K562 (cell line): Measurements from ENCODE around the gene BRD3OS. TPM values are rescaled to one million over a fixed set of nuclear protein-coding genes. Genes with fewer than 3 reads are reported as not detected.

Experiments
- ATAC-seq: fragments of 200-7000 bp; cut with Tn5 transposase; 3 replicates; pipeline ENCODE4 v1.9.1; 2020; ENCODE audit warnings: moderate library complexity
- BruUV-seq: library from RNA; stranded (reverse); fragments of 400-500 nt; replicated peaks from 2 replicates; lab custom pipeline; 2021; lab: Mats Ljungman, UMichigan
- CTCF ChIA-PET: fragments of 300-600 bp; formaldehyde crosslinking; extraction: SDS; loops from one replicate; lab custom pipeline; 2021; ENCODE audit warnings: low intra/inter-chr PET ratio; lab: Yijun Ruan, JAX
- POLR2A ChIA-PET: fragments of 300-600, 350-650 bp; sonication (Branson Sonifier 250); formaldehyde crosslinking; extraction: SDS; loops from one replicate; lab custom pipeline; 2021; ENCODE audit warnings: antibody characterized with exemption, inconsistent platforms; lab: Yijun Ruan, JAX
- DNase-seq, 4 experiments: peaks; one replicate each; pipeline versions ENCODE4 v3.0.0 to v3.0.0-alpha.2; 2011 to 2018; ENCODE audit warnings: low spot score in 3 of 4, mixed read lengths in 3 of 4; ENCODE audit errors: extremely low read depth in 1 of 4
- FAIRE-seq: peaks from 2 replicates; lab custom pipeline; 2011; peaks lifted over from hg19 to GRCh38; lab: Jason Lieb, UNC
- H2AFZ ChIP-seq: 2 replicates; pipeline ENCODE4 v1.6.0; 2011; ENCODE audit warnings: low read depth, low read length, control low read depth, inconsistent platforms
- H3K27ac ChIP-seq: fragments of 200-600 bp; 3 replicates; pipeline ENCODE4 v1.8.0; 2011; ENCODE audit warnings: low read depth, mild to moderate bottlenecking, control low read depth, inconsistent platforms, low read length, moderate library complexity, mixed read lengths; ENCODE audit errors: extremely low read depth
- H3K27me3 ChIP-seq, 2 experiments: fragments of 300-600 bp in 1 of 2; 2 replicates in 1 of 2; 3 replicates in 1 of 2; pipeline versions ENCODE4 v1.6.0 to v1.8.0; 2011; ENCODE audit warnings: inconsistent platforms in 2 of 2, low read length in 2 of 2, mild to moderate bottlenecking in 1 of 2, mixed read lengths in 1 of 2, moderate library complexity in 1 of 2; ENCODE audit not compliant: control insufficient read depth in 2 of 2, insufficient read depth in 2 of 2
- H3K36me3 ChIP-seq: fragments of 300-600 bp; 3 replicates; pipeline ENCODE4 v1.8.0; 2011; ENCODE audit warnings: mild to moderate bottlenecking, low read length, inconsistent platforms; ENCODE audit not compliant: control insufficient read depth, insufficient read depth
- H3K4me1 ChIP-seq, 2 experiments: fragments of 200-600 bp in 1 of 2; replicated peaks in 1 of 2; 2 replicates in 1 of 2; 3 replicates in 1 of 2; pipeline versions ENCODE4 v1.5.1 to v1.8.0; 2011; ENCODE audit warnings: inconsistent platforms in 2 of 2, low read length in 2 of 2, mild to moderate bottlenecking in 1 of 2, mixed read lengths in 1 of 2, moderate library complexity in 1 of 2; ENCODE audit not compliant: control insufficient read depth in 2 of 2, insufficient read depth in 2 of 2
- H3K4me2 ChIP-seq: 2 replicates; pipeline ENCODE4 v1.6.1; 2011; ENCODE audit warnings: low read length, control low read depth, inconsistent platforms, mixed read lengths; ENCODE audit not compliant: insufficient read depth
- H3K4me3 ChIP-seq: fragments of 200-600 bp; sonication (generic), shearing (Covaris generic); 2 replicates; pipeline ENCODE4 v1.5.1; 2016; ENCODE audit warnings: control low read depth, inconsistent platforms
- H3K79me2 ChIP-seq: fragments of 200-600 bp; 3 replicates; pipeline ENCODE4 v1.8.0; 2011; ENCODE audit warnings: low read length, inconsistent platforms; ENCODE audit not compliant: control insufficient read depth, insufficient read depth
- H3K9ac ChIP-seq, 2 experiments: 2 replicates each; pipeline versions ENCODE4 v1.6.0 to v1.6.1; 2011; ENCODE audit warnings: low read depth in 2 of 2, low read length in 2 of 2, control low read depth in 1 of 2, inconsistent platforms in 1 of 2, mild to moderate bottlenecking in 1 of 2, mixed read lengths in 1 of 2; ENCODE audit not compliant: insufficient read depth in 1 of 2
- H3K9me1 ChIP-seq: one replicate; pipeline ENCODE4 v1.6.0; 2011; ENCODE audit warnings: inconsistent platforms, mild to moderate bottlenecking, low read length, moderate library complexity; ENCODE audit not compliant: control insufficient read depth, insufficient read depth
- H3K9me3 ChIP-seq: replicated peaks from 2 replicates; pipeline ENCODE4 v1.5.1; 2011; ENCODE audit warnings: low read depth, low read length, inconsistent platforms; ENCODE audit not compliant: control insufficient read depth, insufficient read depth
- H4K20me1 ChIP-seq: replicated peaks from 2 replicates; pipeline ENCODE4 v1.6.1; 2011; ENCODE audit warnings: low read length, inconsistent platforms, mixed read lengths; ENCODE audit not compliant: control insufficient read depth, insufficient read depth
- ELF1 ChIP-seq: fragments of 200-800 bp; sonication (Bioruptor generic); IDR thresholded peaks from 2 replicates; pipeline ENCODE4 v1.6.1; 2016; ENCODE audit warnings: missing genetic modification characterization, missing compliant biosample characterization
- ESRRA ChIP-seq: fragments of 450-650 bp; IDR thresholded peaks from 2 replicates; pipeline ENCODE4 v1.6.1; 2014; ENCODE audit warnings: low read depth, mild to moderate bottlenecking, moderate library complexity, borderline replicate concordance
- MCM2 ChIP-seq: fragments of 450-650 bp; IDR thresholded peaks from 2 replicates; pipeline ENCODE4 v1.6.1; 2017; ENCODE audit warnings: low read depth, mild to moderate bottlenecking
- MCM7 ChIP-seq, 2 experiments: fragments of 450-650 bp; IDR thresholded peaks; 2 replicates each; pipeline ENCODE4 v1.6.1; 2016 to 2018
- MYBL2 ChIP-seq, 2 experiments: fragments of 450-650 bp in 1 of 2; sonication (generic) in 1 of 2; formaldehyde crosslinking in 1 of 2; IDR thresholded peaks; 2 replicates each; pipeline versions ENCODE4 v1.6.1 to v1.8.1; 2017 to 2022; ENCODE audit warnings: borderline replicate concordance in 1 of 2, inconsistent platforms in 1 of 2, low read depth in 1 of 2, mild to moderate bottlenecking in 1 of 2, missing genetic modification reagents in 1 of 2, moderate library complexity in 1 of 2
- POLR2A ChIP-seq: fragments of 450-650 bp; conservative IDR thresholded peaks from 2 replicates; pipeline ENCODE4 v1.6.1; 2016
- TCF3 ChIP-seq: sonication (generic); formaldehyde crosslinking; IDR thresholded peaks from 2 replicates; pipeline ENCODE4 v1.4.0; 2020; ENCODE audit warnings: mild to moderate bottlenecking, missing genetic modification reagents
- THRB ChIP-seq: fragments of 450-650 bp; formaldehyde crosslinking; conservative IDR thresholded peaks from 2 replicates; pipeline ENCODE4 v1.4.0; 2022; ENCODE audit warnings: mild to moderate bottlenecking, missing genetic modification characterization
- TRIM28 ChIP-seq: fragments of 450-650 bp; IDR thresholded peaks from 2 replicates; pipeline ENCODE4 v1.6.1; 2017
- XRCC4 ChIP-seq: IDR thresholded peaks from one replicate; pipeline ENCODE4 v1.6.1; 2011; ENCODE audit not compliant: insufficient read depth, insufficient read length; ENCODE audit errors: extremely low read depth
- ZHX1 ChIP-seq: fragments of 150-350 bp; conservative IDR thresholded peaks from 2 replicates; pipeline ENCODE4 v1.6.1; 2014; ENCODE audit warnings: low read length
- ZNF232 ChIP-seq: sonication (generic); formaldehyde crosslinking; IDR thresholded peaks from 2 replicates; pipeline ENCODE4 v1.8.0; 2022; ENCODE audit warnings: mild to moderate bottlenecking, missing genetic modification reagents
- WGBS: fragments of 100-300 bp; shearing (Covaris generic); methylation state at CpG from one replicate; pipeline ENCODE4 v1.1.6; 2016; ENCODE audit warnings: low coverage, mixed read lengths; ENCODE audit not compliant: insufficient coverage; ENCODE audit errors: missing lambda C conversion rate; 5-methylcytosine and 5-hydroxymethylcytosine counted together
- in situ Hi-C: fragments of 300-500 bp; cut with MboI; formaldehyde crosslinking; loops from 4 replicates; pipeline ENCODE4 v1.15.0; 2018; ENCODE audit warnings: inconsistent platforms, mixed read lengths
- intact Hi-C: fragments of 100-400 bp; cut with micrococcal nuclease; formaldehyde crosslinking; loops from 2 replicates; pipeline ENCODE4 v1.14.2; 2022
- polyA plus RNA-seq, 8 experiments: library from polyadenylated mRNA; depleted of rRNA in 4 of 8; stranded (reverse) in 5 of 8; unstranded in 3 of 8; fragments of >200 nt; fragmentation: Nextera tagmentation in 2 of 8; fragmentation: Illumina TruSeq in 1 of 8; extraction: Ambion mirVana in 2 of 8; extraction: Trizol in 1 of 8; gene quantifications; 2 replicates each; pipeline versions ENCODE4 v1.2.1 to v1.2.3, GENCODE V29; 2011 to 2014; ENCODE audit warnings: inconsistent platforms in 1 of 8, missing spikeins in 1 of 8
- total RNA-seq, 7 experiments: library from RNA; depleted of rRNA in 6 of 7; stranded (reverse); fragments of >200 nt in 6 of 7; fragmentation: Illumina TruSeq in 2 of 7; extraction: Trizol in 2 of 7; gene quantifications; 2 replicates each; pipeline versions ENCODE4 v1.2.1 to v1.2.3, GENCODE V29; 2011 to 2021; ENCODE audit warnings: low replicate concordance in 1 of 7
- TF ChIP-seq, protein P1 (sequence below): fragments of 450-650 bp; IDR thresholded peaks from 2 replicates; pipeline ENCODE4 v1.6.1; 2017; ENCODE audit warnings: mild to moderate bottlenecking, moderate library complexity
- TF ChIP-seq, protein P2 (sequence below), 2 experiments: fragments of 450-650 bp; IDR thresholded peaks; 2 replicates each; pipeline ENCODE4 v1.6.1; 2018; ENCODE audit warnings: mild to moderate bottlenecking in 2 of 2, low read depth in 1 of 2; ENCODE audit not compliant: partially characterized antibody in 2 of 2

Gene BRD3OS
- total and polyA plus RNA-seq, 9 of the 15 experiments (the other 6 are each of a cell fraction or from before 2014, with no cell fraction given): 1.1 to 8.7 (median 5.9) TPM

DNA sequence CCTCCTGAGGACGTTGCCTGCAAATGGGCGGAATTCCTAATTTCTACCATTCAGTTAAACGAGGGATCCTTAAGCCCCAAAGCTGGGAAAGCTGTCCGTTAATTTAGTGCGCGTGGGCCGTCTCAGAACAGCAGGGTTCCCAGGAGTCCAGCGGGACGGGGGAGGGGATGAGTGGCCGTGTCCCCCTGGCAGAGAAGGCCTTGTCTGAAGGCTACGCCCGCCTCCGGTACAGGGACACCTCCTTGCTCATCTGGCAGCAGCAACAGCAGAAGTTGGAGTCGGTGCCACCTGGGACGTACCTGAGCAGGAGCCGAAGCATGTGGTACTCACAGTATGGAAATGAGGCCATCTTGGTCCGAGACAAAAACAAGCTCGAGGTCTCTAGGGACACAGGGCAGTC is 1.3 kb downstream of the BRD3OS start:
- no peak overlapping the region for H3K27ac ChIP-seq
- DNase-seq (no peak), FAIRE-seq (no peak), ATAC-seq (no peak)
- in situ Hi-C loops (no loop called here), intact Hi-C loops (no loop called here)
- no peaks in the 10 kb centered on the region for H3K9me3 ChIP-seq
- no peaks in the 10 kb centered on the region for H3K9me1 ChIP-seq
- peaks cover 6% of the 10 kb centered on the region; the same call in 1 of the 3 replicates for H3K36me3 ChIP-seq
- H3K79me2 ChIP-seq: no peaks in the 10 kb centered on the region
- no peak overlapping the region for H3K4me2 ChIP-seq
- no peak overlapping the region for H2AFZ ChIP-seq
- no peak overlapping the region for H3K9ac ChIP-seq
- peaks cover 4 to 23% of the 10 kb centered on the region in 2 experiments; a peak in 3 of 5 replicates for H3K4me1 ChIP-seq
- peaks cover 3 to 5% of the 10 kb centered on the region in 2 experiments; a peak in 1 of 5 replicates for H3K27me3 ChIP-seq
- ChIA-PET POLR2A (interaction anchor here (1.2 kb wide), 1 partner anchor 10 kb away, joined by 6 read pairs; no protein-coding TSS in a partner anchor), CTCF (no interaction called here)
- no peak overlapping the region for H3K4me3 ChIP-seq
- WGBS: 85% methylated on average over 18 of the region's 18 CpGs
- no peaks in the 10 kb centered on the region for H4K20me1 ChIP-seq
- BruUV-seq: no TSS peak
- TF ChIP-seq, protein P1, sequence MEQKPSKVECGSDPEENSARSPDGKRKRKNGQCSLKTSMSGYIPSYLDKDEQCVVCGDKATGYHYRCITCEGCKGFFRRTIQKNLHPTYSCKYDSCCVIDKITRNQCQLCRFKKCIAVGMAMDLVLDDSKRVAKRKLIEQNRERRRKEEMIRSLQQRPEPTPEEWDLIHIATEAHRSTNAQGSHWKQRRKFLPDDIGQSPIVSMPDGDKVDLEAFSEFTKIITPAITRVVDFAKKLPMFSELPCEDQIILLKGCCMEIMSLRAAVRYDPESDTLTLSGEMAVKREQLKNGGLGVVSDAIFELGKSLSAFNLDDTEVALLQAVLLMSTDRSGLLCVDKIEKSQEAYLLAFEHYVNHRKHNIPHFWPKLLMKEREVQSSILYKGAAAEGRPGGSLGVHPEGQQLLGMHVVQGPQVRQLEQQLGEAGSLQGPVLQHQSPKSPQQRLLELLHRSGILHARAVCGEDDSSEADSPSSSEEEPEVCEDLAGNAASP: no peak
- TF ChIP-seq MCM2 (no peak), MCM7 (IDR thresholded peaks at IDR 0.05) (no peak), POLR2A (no peak), THRB (CRISPR knock-in tag) (no peak), TCF3 (CRISPR knock-in tag) (no peak), ELF1 (no peak), TRIM28 (no peak), MYBL2 (IDR thresholded peaks at IDR 0.05; ENCODE audit: low read depth) (no peak), MYBL2 (CRISPR knock-in tag; IDR thresholded peaks at IDR 0.05; ENCODE audit: borderline replicate concordance) (no peak), ESRRA (no peak), XRCC4 (no peak), ZNF232 (CRISPR knock-in tag) (no peak), ZHX1 (no peak)
- TF ChIP-seq, protein P2, sequence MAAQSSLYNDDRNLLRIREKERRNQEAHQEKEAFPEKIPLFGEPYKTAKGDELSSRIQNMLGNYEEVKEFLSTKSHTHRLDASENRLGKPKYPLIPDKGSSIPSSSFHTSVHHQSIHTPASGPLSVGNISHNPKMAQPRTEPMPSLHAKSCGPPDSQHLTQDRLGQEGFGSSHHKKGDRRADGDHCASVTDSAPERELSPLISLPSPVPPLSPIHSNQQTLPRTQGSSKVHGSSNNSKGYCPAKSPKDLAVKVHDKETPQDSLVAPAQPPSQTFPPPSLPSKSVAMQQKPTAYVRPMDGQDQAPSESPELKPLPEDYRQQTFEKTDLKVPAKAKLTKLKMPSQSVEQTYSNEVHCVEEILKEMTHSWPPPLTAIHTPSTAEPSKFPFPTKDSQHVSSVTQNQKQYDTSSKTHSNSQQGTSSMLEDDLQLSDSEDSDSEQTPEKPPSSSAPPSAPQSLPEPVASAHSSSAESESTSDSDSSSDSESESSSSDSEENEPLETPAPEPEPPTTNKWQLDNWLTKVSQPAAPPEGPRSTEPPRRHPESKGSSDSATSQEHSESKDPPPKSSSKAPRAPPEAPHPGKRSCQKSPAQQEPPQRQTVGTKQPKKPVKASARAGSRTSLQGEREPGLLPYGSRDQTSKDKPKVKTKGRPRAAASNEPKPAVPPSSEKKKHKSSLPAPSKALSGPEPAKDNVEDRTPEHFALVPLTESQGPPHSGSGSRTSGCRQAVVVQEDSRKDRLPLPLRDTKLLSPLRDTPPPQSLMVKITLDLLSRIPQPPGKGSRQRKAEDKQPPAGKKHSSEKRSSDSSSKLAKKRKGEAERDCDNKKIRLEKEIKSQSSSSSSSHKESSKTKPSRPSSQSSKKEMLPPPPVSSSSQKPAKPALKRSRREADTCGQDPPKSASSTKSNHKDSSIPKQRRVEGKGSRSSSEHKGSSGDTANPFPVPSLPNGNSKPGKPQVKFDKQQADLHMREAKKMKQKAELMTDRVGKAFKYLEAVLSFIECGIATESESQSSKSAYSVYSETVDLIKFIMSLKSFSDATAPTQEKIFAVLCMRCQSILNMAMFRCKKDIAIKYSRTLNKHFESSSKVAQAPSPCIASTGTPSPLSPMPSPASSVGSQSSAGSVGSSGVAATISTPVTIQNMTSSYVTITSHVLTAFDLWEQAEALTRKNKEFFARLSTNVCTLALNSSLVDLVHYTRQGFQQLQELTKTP (IDR thresholded peaks at IDR 0.05; ENCODE audit: low read depth in 1 of 2, partially characterized antibody in 2 of 2): no peak
